ENCODE results near the gene AGTPBP1. TPM values are rescaled to one million over a fixed set of nuclear protein-coding genes. Genes with fewer than 3 reads are reported as not detected.

The AGTPBP1 gene
- total RNA-seq, 1 experiment from 2014 or later = 54.7 TPM

- ATAC-seq = no peak
- ChIA-PET CTCF (interaction anchor here (2.2 kb wide), 1 partner anchor 10 kb away, joined by 8 read pairs; no protein-coding TSS in a partner anchor), POLR2A (no interaction called here)
- H3K9me3 Mint-ChIP-seq = peaks cover 15% of the 10 kb centered on the region
- H3K4me1 Mint-ChIP-seq = no peaks in the 10 kb centered on the region; the same call in 1 of the 2 replicates
- no peak overlapping the region for H3K4me3 Mint-ChIP-seq
- DNase-seq (ENCODE audit: low spot score) = no peak
- H3K27ac Mint-ChIP-seq = no peak overlapping the region
- no peaks in the 10 kb centered on the region; the same call in 1 of the 2 replicates for H3K27me3 Mint-ChIP-seq (ENCODE audit: low read depth)
- no peak for TF ChIP-seq ZNF138 (CRISPR knock-in tag; conservative IDR thresholded peaks at IDR 0.05)
- TF ChIP-seq STAT6 (CRISPR knock-in tag; conservative IDR thresholded peaks at IDR 0.05; ENCODE audit: low read depth) = no peak
- TF ChIP-seq TP53 (CRISPR knock-in tag; IDR thresholded peaks at IDR 0.05) = no peak
- TF ChIP-seq NR3C1 (CRISPR knock-in tag; conservative IDR thresholded peaks at IDR 0.05; ENCODE audit: low read depth) = no peak
- TF ChIP-seq HMGA2 (CRISPR knock-in tag; IDR thresholded peaks at IDR 0.05) = no peak
- TF ChIP-seq NFYB (CRISPR knock-in tag; conservative IDR thresholded peaks at IDR 0.05; ENCODE audit: low read depth) = no peak
- TF ChIP-seq RELA (CRISPR knock-in tag; IDR thresholded peaks at IDR 0.05; ENCODE audit: borderline replicate concordance) = no peak
- TF ChIP-seq ARID4B (CRISPR knock-in tag; IDR thresholded peaks at IDR 0.05; ENCODE audit: borderline replicate concordance) = no peak
- no peak for TF ChIP-seq AR (CRISPR knock-in tag; IDR thresholded peaks at IDR 0.05)
- H3K36me3 Mint-ChIP-seq = peaks cover 24% of the 10 kb centered on the region
These were observed 53.4 kb downstream of the AGTPBP1 start for GRCh38 chr9:85688361-85688760.

- Mint-ChIP-seq H3K36me3 (peaks cover 21% of the 10 kb centered on the region), H3K27me3 (ENCODE audit: low read depth) (no peaks in the 10 kb centered on the region)
- CTCF ChIA-PET = no interaction called here
- no peak for TF ChIP-seq ZNF423 (CRISPR knock-in tag; IDR thresholded peaks at IDR 0.05)
- TF ChIP-seq TEAD4 (CRISPR knock-in tag; IDR thresholded peaks at IDR 0.05) = no peak
- no peak for TF ChIP-seq AFF4 (CRISPR knock-in tag; IDR thresholded peaks at IDR 0.05; ENCODE audit: borderline replicate concordance)
- no peak for TF ChIP-seq OVOL2 (CRISPR knock-in tag; IDR thresholded peaks at IDR 0.05; ENCODE audit: borderline replicate concordance)
- no peak for TF ChIP-seq ZNF512 (CRISPR knock-in tag; IDR thresholded peaks at IDR 0.05; ENCODE audit: borderline replicate concordance)
- TF ChIP-seq FOXJ3 (CRISPR knock-in tag; IDR thresholded peaks at IDR 0.05; ENCODE audit: borderline replicate concordance) = no peak
- TF ChIP-seq ZNF121 (CRISPR knock-in tag; IDR thresholded peaks at IDR 0.05) = no peak
- no peak for TF ChIP-seq NFATC4 (CRISPR knock-in tag; IDR thresholded peaks at IDR 0.05)
- no peak; the same call in 1 of the 2 replicates for TF ChIP-seq ZNF317 (CRISPR knock-in tag; IDR thresholded peaks at IDR 0.05; ENCODE audit: borderline replicate concordance, low read depth)
- TF ChIP-seq CBFB (CRISPR knock-in tag; IDR thresholded peaks at IDR 0.05; ENCODE audit: low read depth) = no peak
These were observed 56.7 kb downstream of the AGTPBP1 start for GRCh38 chr9:85685081-85685480.

More at GRCh38 chr9:85685081-85685480, 56.7 kb downstream of the AGTPBP1 start:
- Mint-ChIP-seq H3K4me1 (no peaks in the 10 kb centered on the region; the same call in 1 of the 2 replicates), H3K9me3 (peaks cover 2% of the 10 kb centered on the region), H3K4me3 (no peak overlapping the region), H3K27ac (no peak overlapping the region)
- DNase-seq (ENCODE audit: low spot score) = no peak
- POLR2A ChIA-PET = no interaction called here
- no peak for ATAC-seq
